Stimulated activated CD4-positive, alpha-beta T cell treated with anti-CD3 and anti-CD28 coated beads, Interleukin-2, amount 100 ng/mL, for 24 hours (primary cell): ENCODE results near the gene RIPOR1.

Source experiments
- DNase-seq, 2 donors: peaks; one replicate each; pipeline ENCODE4 v3.0.0-alpha.2; 2020

RIPOR1 gene

GRCh38 chr16:67539271-67539670, 10.6 kb downstream of the RIPOR1 start:
- DNase-seq, result no peak

- DNase-seq, result no peak
These were observed 11.3 kb downstream of the RIPOR1 start for GRCh38 chr16:67539691-67540635.

- DNase-seq, result no peak
These were observed 12.1 kb downstream of the RIPOR1 start for GRCh38 chr16:67540756-67541155.

GRCh38 chr16:67541391-67542263, 13.0 kb downstream of the RIPOR1 start:
- DNase-seq, result no peak

GRCh38 chr16:67542464-67542863, 13.8 kb downstream of the RIPOR1 start:
- DNase-seq, result peak; percentile 68 to 69

GRCh38 chr16:67543036-67543435, 14.4 kb downstream of the RIPOR1 start:
- DNase-seq, result no peak

GRCh38 chr16:67543582-67543981, 15.0 kb downstream of the RIPOR1 start:
- DNase-seq, result no peak

- DNase-seq, result no peak
These were observed 15.8 kb downstream of the RIPOR1 start for GRCh38 chr16:67544329-67544841.

GRCh38 chr16:67544844-67545664, 16.4 kb downstream of the RIPOR1 start:
- DNase-seq, result no peak

GRCh38 chr16:67545665-67546024, 17.0 kb downstream of the RIPOR1 start:
- DNase-seq, result no peak

- DNase-seq, result no peak
These were observed 17.5 kb downstream of the RIPOR1 start for GRCh38 chr16:67546091-67546501.

GRCh38 chr16:67546761-67547422, 18.3 kb downstream of the RIPOR1 start:
- DNase-seq, result peak; percentile 82

- DNase-seq, result no peak
These were observed 19.0 kb downstream of the RIPOR1 start for GRCh38 chr16:67547423-67548264.

- no peak for DNase-seq
These were observed 19.9 kb downstream of the RIPOR1 start for GRCh38 chr16:67548265-67549126.

- DNase-seq, result no peak
These were observed 20.6 kb downstream of the RIPOR1 start for GRCh38 chr16:67549240-67549639.

- no peak for DNase-seq
These were observed 21.3 kb downstream of the RIPOR1 start for GRCh38 chr16:67549936-67550335.

GRCh38 chr16:67551091-67551490, 22.5 kb downstream of the RIPOR1 start:
- no peak for DNase-seq

GRCh38 chr16:67551972-67552371, 23.3 kb downstream of the RIPOR1 start:
- DNase-seq, result peak in 1 of 2 donors; percentile 14

- DNase-seq, result peak in 1 of 2 donors; percentile 16
These were observed 23.8 kb downstream of the RIPOR1 start for GRCh38 chr16:67552476-67552875.

GRCh38 chr16:67555795-67556212, 27.2 kb downstream of the RIPOR1 start:
- DNase-seq, result no peak
